GM20000 (cell line): Measurements from ENCODE around the gene BAIAP3.
A peak's percentile ranks its signal among the peaks of the same experiment; 100 is the strongest.

ENCODE experiments used
- DNase-seq: peaks from one replicate; pipeline ENCODE4 v3.0.0; 2012; ENCODE audit warnings: low spot score
- TF ChIP-seq, protein P1 (sequence below): IDR thresholded peaks from 2 replicates; pipeline ENCODE4 v1.5.1; 2012; ENCODE audit warnings: mild to moderate bottlenecking, control low read depth; ENCODE audit errors: extremely low read depth, missing control alignments

BAIAP3 gene

DNA sequence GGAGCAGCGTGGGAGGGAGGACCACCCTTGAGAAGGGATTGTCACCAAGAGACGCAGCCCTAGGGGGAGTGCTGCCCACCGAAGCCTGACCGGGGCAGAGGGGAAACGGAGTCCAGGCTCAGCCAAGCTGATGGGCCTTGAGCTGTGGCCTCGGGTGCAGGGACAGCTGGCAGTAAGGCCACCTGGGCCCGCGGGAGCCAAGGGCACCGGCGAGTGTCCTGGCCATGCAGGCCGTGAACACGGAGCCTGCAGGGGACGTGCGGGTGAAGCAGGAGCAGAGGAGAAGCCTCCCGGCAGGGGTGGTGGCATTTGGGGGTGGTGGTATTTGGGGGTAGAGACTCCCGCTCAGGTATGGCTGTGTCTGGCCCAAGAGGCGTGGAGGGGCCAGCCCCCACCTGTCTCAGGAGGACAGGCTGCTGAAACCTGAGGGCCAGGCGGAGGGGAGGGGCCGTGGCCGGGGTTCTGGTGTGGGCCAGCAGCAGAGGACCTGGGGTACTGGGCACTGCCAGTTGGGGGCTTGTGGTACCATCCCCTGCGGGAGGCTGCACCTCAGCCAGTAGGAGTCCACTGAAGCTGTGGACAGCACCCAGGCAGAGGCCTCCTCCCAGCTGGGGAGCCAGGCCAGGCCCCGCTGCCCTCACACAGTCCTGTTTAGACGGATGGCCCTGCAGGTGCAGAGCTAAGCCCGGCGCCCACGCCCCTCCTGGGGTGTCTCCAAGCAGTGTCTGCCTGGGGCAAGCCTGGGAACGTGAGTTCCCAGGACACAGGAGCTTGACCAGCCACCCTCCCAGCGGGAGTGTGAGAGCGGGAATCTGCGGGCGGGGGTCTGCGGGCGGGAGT is 22.8 kb downstream of the BAIAP3 start:
- no peak for DNase-seq
- TF ChIP-seq, protein P1, sequence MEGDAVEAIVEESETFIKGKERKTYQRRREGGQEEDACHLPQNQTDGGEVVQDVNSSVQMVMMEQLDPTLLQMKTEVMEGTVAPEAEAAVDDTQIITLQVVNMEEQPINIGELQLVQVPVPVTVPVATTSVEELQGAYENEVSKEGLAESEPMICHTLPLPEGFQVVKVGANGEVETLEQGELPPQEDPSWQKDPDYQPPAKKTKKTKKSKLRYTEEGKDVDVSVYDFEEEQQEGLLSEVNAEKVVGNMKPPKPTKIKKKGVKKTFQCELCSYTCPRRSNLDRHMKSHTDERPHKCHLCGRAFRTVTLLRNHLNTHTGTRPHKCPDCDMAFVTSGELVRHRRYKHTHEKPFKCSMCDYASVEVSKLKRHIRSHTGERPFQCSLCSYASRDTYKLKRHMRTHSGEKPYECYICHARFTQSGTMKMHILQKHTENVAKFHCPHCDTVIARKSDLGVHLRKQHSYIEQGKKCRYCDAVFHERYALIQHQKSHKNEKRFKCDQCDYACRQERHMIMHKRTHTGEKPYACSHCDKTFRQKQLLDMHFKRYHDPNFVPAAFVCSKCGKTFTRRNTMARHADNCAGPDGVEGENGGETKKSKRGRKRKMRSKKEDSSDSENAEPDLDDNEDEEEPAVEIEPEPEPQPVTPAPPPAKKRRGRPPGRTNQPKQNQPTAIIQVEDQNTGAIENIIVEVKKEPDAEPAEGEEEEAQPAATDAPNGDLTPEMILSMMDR = no peak

DNA sequence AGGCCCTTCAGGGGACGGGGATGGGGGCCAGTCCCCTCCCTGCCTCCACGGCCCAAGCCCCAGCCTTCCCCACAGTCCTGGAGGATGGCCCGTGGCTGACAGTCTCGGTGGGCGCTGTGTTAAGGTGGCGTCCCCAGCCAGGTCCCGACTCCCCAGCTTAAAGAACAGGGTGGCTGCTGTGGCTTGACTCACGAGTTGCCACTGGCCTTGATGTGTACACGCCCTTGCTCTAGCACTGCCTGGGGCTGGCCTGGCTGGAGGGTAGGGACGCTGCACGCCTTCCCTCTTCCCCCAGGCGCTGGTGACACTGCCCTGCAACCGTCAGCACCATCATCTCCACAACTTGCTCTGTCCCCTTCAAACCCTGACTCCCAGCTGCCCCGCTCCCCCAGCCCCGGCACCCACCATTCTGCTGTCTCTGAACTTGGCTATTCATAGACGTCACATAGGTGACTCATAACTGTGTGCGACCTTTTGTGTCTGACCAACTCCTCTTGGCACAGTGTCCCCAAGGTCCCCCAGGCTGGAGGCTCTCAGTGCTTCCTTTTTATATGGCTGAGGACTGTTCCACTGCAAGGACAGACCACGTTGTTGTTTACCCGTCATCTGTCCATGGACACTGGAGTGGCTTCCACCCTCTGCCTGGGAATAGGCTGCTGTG is 24.6 kb downstream of the BAIAP3 start:
- TF ChIP-seq, protein P1 = no peak
- DNase-seq = no peak

- TF ChIP-seq, protein P1 = no peak
- DNase-seq = no peak
Measured at GRCh38 chr16:1361685-1362360, 28.4 kb downstream of the BAIAP3 start.

DNA sequence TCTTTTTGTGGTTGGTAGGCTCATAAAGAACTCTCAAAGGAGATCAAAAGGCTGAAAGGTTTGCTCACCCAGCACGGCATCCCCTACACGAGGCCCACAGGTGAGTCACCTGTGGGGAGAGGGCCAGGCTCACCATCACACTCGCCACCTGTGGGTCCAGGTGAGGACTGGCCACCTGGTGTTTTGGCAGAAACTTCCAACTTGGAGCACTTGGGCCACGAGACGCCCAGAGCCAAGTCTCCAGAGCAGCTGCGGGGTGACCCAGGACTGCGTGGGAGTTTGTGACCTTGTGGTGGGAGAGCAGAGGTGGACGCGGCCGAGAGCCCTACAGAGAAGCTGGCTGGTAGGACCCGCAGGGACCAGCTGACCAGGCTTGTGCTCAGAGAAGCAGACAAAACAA is 29.4 kb downstream of the BAIAP3 start:
- TF ChIP-seq, protein P1 = no peak
- no peak for DNase-seq

DNA sequence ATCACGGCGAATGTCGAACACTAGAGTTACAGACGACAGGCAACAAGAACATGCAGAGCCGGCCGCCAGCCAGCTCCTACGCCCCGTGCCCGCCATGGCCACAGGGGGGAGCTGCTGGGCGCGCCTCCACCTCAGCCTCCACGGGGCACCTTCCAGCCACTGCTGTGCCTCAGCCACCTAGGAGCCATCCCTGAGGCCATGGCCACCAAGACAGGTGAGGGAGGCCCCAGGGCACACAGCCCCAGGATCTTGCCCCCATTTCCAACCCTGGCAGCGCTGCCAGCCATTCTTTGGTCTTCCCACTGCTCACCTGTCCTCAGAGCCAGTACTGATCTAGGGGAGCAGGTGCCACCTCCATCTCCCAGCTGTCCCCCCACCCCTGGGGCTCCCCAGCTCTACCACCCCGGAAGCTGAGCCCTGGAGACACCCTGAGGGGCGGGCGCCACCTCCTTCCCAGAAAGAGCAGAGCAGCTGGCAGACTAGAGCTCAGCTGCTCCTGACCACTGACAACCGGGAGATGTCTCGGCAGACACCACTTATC is 30.1 kb downstream of the BAIAP3 start:
- DNase-seq = peak; percentile 91
- TF ChIP-seq, protein P1 = peak; percentile 75

DNA sequence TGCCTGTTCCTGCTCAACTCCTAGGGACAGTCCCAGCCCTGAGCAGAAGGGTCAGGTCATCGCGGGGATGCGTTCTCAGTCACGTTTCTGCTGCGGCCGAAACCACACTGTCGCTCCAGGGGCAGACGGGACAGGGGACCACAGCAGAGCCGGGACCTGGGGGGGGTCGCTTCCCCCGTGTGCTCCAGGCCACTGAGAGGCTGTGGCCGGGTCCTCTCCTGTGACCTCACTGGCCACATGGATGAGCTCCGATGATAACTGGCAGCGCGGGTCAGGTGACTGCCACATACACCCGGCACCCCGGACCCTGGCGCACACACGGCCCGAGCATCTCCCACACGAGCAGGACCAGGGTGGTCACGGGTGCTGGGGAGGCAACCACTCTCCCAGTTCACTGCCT is 31.1 kb downstream of the BAIAP3 start:
- TF ChIP-seq, protein P1 = no peak
- DNase-seq = no peak
